ENCODE results near the gene KIAA1549. TPM values are rescaled to one million over a fixed set of nuclear protein-coding genes. Genes with fewer than 3 reads are reported as not detected.

The KIAA1549 gene
- total RNA-seq, 2 donors from 2014 or later = 0.95 to 1.8 TPM

DNA sequence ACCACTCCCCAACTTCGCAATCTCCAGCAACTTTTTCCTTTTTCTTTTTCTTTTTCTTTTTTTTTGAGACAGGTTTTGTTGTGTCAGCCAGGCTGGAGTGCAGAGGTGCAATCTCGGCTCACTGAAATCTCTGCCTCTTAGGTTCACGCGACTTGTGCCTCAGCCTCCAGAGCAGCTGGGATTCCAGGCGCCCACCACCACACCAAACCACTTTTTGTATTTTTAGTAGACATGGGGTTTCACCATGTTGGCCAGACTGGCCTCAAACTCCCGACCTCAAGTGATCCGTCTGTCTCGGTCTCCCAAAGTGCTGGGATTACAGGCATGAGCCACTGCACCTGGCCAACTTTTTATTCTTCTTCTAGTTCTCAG, 55.0 kb downstream of the KIAA1549 start:
- Histone ChIP-seq H3K9me3 (no peaks in the 10 kb centered on the region), H3K36me3 (no peaks in the 10 kb centered on the region), H3K4me3 (no peak overlapping the region), H3K27ac (no peak overlapping the region), H3K27me3 (replicated peaks; ENCODE audit: insufficient read depth) (no peaks in the 10 kb centered on the region), H3K4me1 (ENCODE audit: control insufficient read depth in 1 of 2, low read depth in 2 of 2) (no peaks in the 10 kb centered on the region)
- DNase-seq (ENCODE audit: low spot score) = no peak
- TF ChIP-seq, protein P1, sequence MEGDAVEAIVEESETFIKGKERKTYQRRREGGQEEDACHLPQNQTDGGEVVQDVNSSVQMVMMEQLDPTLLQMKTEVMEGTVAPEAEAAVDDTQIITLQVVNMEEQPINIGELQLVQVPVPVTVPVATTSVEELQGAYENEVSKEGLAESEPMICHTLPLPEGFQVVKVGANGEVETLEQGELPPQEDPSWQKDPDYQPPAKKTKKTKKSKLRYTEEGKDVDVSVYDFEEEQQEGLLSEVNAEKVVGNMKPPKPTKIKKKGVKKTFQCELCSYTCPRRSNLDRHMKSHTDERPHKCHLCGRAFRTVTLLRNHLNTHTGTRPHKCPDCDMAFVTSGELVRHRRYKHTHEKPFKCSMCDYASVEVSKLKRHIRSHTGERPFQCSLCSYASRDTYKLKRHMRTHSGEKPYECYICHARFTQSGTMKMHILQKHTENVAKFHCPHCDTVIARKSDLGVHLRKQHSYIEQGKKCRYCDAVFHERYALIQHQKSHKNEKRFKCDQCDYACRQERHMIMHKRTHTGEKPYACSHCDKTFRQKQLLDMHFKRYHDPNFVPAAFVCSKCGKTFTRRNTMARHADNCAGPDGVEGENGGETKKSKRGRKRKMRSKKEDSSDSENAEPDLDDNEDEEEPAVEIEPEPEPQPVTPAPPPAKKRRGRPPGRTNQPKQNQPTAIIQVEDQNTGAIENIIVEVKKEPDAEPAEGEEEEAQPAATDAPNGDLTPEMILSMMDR (IDR thresholded peaks at IDR 0.05) = no peak
- no peak for ATAC-seq (ENCODE audit: insufficient number of reproducible peaks, low FRiP score, low read depth)

DNA sequence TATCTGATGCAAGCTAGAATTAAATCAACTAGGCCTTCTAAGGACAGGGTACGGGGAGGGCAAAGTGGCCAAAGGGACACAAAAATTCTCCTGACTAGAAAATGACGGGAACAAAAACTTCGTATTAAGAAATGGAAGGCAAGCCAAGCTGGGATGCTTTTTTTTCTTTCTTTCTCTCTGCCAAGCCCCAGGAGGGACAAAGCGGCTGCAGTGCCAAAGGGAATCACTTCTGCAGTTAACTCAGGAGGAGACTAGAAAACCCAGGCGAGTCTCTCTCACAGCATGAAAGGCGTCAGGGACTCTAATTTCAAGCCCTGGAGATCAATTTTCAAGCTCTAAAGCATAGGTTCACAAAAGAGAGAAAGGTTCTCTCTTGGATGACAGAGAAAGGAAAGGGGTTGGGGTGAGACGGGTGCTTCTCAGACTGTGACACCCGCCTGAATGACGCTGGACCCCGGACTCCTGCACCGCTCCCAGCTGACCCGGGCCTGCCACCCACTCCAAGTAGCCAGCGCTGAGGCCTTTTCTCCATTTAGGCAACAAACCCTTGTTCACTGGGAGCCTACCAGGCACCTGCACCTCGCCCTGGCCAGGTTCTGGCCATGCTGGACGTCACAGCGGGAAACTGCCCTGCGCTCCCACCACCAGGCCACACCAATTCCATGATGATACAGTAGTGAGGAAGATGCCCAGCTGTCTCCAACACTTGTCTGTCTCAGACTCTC, 56.5 kb downstream of the KIAA1549 start:
- no peak for ATAC-seq (ENCODE audit: insufficient number of reproducible peaks, low FRiP score, low read depth)
- Histone ChIP-seq H3K27ac (no peak overlapping the region), H3K36me3 (no peaks in the 10 kb centered on the region), H3K4me1 (ENCODE audit: control insufficient read depth in 1 of 2, low read depth in 2 of 2) (no peaks in the 10 kb centered on the region), H3K9me3 (no peaks in the 10 kb centered on the region), H3K27me3 (replicated peaks; ENCODE audit: insufficient read depth) (no peaks in the 10 kb centered on the region), H3K4me3 (no peak overlapping the region)
- DNase-seq (ENCODE audit: low spot score) = no peak
- TF ChIP-seq, protein P1 (IDR thresholded peaks at IDR 0.05) = no peak

DNA sequence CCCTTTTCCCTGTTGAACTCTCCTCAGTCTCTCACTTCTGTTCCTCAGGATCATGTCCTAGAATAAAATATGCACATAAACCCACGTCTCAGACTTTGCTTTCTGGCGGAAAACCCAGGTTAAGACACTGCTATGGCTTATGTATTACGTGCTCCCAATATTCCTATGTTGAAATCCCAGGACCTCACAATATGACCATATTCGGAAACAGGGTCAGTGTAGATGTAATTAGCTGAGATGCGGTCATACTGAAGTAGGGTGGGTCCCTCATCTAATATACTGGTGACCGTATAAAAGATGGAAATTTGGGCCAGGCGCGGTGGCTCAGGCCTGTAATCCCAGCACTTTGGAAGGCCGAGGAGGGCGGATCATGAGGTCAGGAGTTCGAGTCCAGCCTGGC, 59.9 kb downstream of the KIAA1549 start:
- Histone ChIP-seq H3K27ac (no peak overlapping the region), H3K36me3 (no peaks in the 10 kb centered on the region), H3K27me3 (replicated peaks; ENCODE audit: insufficient read depth) (no peaks in the 10 kb centered on the region), H3K4me1 (ENCODE audit: control insufficient read depth in 1 of 2, low read depth in 2 of 2) (no peaks in the 10 kb centered on the region), H3K4me3 (no peak overlapping the region), H3K9me3 (no peaks in the 10 kb centered on the region)
- DNase-seq (ENCODE audit: low spot score) (no peak), ATAC-seq (ENCODE audit: insufficient number of reproducible peaks, low FRiP score, low read depth) (no peak)
- TF ChIP-seq, protein P1 (IDR thresholded peaks at IDR 0.05) = no peak

DNA sequence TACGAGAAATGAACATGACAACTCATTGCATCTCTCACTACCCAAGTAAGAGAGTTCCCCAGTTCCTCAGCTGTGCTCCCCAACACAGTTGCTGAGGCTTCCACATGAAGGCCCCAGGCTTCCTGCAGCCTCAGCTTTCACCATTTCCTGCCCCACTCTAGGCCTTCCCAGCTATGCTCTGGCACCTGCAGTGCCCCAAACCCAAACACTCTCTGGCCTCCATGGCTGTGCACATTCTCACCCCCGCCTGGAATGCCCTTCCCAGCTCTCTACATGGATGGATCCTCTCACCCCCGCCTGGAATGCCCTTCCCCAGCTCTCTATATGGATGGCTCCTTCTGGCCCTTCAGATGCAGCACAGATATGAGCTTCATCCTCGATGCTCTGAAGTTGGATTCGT, 61.3 kb downstream of the KIAA1549 start:
- no peak for ATAC-seq (ENCODE audit: insufficient number of reproducible peaks, low FRiP score, low read depth)
- DNase-seq (ENCODE audit: low spot score) = no peak

DNA sequence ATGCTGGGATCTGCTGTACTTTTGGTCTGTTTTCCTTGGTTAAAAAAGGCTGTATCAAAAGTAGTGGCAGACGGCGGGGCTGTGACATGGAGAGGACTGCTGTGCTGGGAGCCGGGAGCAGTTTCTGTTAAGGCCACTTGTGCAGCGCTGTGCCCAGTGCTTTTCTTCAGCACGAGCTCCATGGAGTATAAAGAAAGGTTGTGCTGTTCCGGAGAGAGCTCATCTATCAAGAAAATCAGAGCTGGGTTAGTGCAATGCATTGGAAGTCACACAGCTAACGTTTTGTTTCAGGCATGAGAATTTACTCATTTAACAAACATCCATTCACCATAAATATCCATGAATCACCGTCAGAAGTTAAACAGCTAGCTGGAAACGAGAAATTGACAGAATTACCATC, 62.0 kb downstream of the KIAA1549 start:
- TF ChIP-seq, protein P1 (IDR thresholded peaks at IDR 0.05) = no peak
- ATAC-seq (ENCODE audit: insufficient number of reproducible peaks, low FRiP score, low read depth) (no peak), DNase-seq (ENCODE audit: low spot score) (no peak)
- no peaks in the 10 kb centered on the region for H3K4me1 ChIP-seq (ENCODE audit: control insufficient read depth in 1 of 2, low read depth in 2 of 2)
- H3K27me3 ChIP-seq (replicated peaks; ENCODE audit: insufficient read depth) = no peaks in the 10 kb centered on the region
- no peak overlapping the region for H3K27ac ChIP-seq
- no peak overlapping the region for H3K4me3 ChIP-seq
- H3K36me3 ChIP-seq = no peaks in the 10 kb centered on the region
- H3K9me3 ChIP-seq = no peaks in the 10 kb centered on the region

More for the DNA sequence above, 61.3 kb downstream of the KIAA1549 start:
- no peaks in the 10 kb centered on the region for H3K4me1 ChIP-seq (ENCODE audit: control insufficient read depth in 1 of 2, low read depth in 2 of 2)
- no peak overlapping the region for H3K27ac ChIP-seq
- TF ChIP-seq, protein P1 (IDR thresholded peaks at IDR 0.05) = no peak
- no peak overlapping the region for H3K4me3 ChIP-seq
- no peaks in the 10 kb centered on the region for H3K36me3 ChIP-seq
- no peaks in the 10 kb centered on the region for H3K27me3 ChIP-seq (replicated peaks; ENCODE audit: insufficient read depth)
- no peaks in the 10 kb centered on the region for H3K9me3 ChIP-seq
